HG03342 (cell line): ENCODE data around the gene ADCY10.

Experiments
- ATAC-seq: cut with Tn5 transposase; IDR thresholded peaks from one replicate; pipeline ENCODE4 v1.9.1; 2021; ENCODE audit warnings: mild to moderate bottlenecking, moderate library complexity; ENCODE audit not compliant: unreplicated experiment

ADCY10 gene

DNA sequence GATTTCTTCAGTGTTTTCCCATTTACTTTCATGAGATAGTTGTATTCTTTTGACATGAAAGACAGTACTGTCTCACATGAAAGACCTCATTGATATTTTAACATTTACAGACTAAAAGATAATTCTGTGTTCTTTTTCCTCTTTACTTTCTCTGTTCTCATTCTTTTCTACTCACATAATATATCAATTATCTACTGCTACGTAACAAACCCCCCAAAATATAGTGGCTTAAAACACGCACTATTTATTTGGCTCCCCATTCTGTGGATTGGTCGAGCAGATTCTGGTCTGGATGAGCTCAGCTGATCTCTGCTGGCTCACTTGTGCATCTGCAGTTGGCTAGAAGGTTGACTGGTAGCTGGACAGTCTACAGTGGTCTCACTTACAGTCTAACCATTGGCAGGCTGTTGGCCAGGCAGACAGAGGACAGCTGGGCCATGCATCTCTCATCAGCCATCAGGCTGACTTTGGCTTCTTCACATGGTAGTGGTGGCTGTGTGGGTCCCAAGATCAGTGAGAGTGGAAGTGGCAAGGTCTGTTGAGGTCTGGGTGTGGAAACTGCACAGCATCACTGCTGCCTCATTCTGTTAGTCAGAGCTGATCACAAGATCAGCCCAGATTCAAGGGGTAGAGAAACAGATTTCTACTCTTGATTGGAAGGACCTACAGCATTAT is 128.9 kb downstream of the ADCY10 start:
- ATAC-seq: no peak

DNA sequence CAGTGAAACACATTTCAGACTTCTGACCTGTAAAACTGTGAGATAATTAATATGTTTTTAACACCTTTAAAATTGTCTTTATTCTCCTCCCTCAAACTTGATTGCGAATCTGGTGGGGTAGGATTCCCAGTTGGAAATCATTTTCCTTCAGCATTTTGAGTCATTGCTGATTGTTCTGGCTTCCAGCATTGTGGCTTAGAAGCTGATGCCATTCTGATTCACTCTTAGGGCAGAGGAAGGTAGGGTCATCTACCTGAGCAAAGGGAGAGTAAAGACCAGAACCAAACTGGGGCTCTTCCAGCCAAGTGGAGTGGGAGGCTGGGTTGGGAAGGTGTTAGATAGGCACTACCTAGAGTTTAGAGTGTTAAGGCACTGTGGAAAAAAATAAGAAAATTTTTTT is 131.0 kb downstream of the ADCY10 start:
- no peak for ATAC-seq

GRCh38 chr1:167781558-167781957 is 132.4 kb downstream of the ADCY10 start:
- ATAC-seq: no peak

DNA sequence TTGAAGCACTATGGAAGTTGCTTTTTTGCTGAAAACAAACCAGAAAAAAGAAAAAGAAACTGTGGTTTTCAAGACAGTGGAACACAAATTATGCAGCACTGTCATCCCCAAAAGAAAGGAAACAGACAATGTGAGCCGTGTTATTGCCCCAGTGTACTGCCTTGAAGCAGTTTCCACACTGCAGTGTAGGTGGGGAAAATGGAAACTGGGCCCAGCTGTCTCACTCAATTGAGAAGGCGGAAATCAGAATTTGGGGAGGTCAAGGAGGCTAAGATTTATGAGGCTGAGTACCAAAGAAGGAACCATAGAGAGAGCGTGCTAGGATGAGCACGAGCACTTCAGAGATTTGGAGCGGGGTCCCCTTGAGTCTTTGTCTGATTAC is 136.7 kb downstream of the ADCY10 start:
- no peak for ATAC-seq

GRCh38 chr1:167776616-167777268 is 137.2 kb downstream of the ADCY10 start:
- no peak for ATAC-seq

GRCh38 chr1:167776151-167776550 is 137.8 kb downstream of the ADCY10 start:
- ATAC-seq: no peak

GRCh38 chr1:167775178-167775577 is 138.8 kb downstream of the ADCY10 start:
- no peak for ATAC-seq

- no peak for ATAC-seq
These were observed 139.2 kb downstream of the ADCY10 start for GRCh38 chr1:167774710-167775109.

GRCh38 chr1:167773516-167773915 is 140.4 kb downstream of the ADCY10 start:
- no peak for ATAC-seq

DNA sequence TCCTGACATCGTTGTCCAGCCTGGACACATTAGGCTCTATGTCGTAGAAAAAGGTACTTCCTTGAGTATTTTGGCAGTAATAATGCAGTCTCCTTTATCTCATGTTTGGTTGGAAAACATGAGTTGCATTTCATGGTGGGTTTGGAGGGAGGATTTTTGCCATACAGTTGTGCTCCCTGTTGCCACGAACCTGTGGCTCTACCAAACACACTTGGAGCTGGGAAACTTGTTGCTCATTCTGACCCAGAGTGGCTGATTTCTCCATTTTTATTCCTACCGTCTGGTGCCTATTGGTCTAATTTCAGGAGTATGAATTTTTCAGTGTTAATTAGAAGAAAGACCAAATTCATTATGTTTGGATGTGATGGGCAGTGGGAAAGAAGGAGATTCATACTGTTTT is 141.5 kb downstream of the ADCY10 start:
- ATAC-seq: no peak

GRCh38 chr1:167770127-167770526 is 143.8 kb downstream of the ADCY10 start:
- no peak for ATAC-seq

- ATAC-seq: no peak
These were observed 146.2 kb downstream of the ADCY10 start for GRCh38 chr1:167767761-167768160.

DNA sequence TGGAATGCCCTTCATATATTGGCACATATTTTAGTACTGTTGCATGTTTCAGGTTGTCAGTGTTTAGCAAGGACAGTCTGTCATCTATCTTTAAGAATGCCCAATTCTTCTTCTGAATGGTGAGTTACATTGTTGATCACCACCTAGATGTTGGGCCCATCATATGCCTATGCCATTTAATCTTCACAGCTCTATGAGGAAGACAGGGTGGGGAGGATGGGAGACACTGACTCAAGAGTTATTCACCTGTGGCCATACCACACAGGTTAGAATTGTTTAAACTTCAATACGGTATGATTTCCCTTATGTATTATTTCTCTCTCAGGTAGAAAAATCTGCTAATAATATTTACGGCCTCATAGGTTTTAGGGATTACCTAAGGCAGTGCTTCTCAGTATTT is 147.4 kb downstream of the ADCY10 start:
- ATAC-seq: no peak

GRCh38 chr1:167765496-167765895 is 148.4 kb downstream of the ADCY10 start:
- ATAC-seq: no peak

DNA sequence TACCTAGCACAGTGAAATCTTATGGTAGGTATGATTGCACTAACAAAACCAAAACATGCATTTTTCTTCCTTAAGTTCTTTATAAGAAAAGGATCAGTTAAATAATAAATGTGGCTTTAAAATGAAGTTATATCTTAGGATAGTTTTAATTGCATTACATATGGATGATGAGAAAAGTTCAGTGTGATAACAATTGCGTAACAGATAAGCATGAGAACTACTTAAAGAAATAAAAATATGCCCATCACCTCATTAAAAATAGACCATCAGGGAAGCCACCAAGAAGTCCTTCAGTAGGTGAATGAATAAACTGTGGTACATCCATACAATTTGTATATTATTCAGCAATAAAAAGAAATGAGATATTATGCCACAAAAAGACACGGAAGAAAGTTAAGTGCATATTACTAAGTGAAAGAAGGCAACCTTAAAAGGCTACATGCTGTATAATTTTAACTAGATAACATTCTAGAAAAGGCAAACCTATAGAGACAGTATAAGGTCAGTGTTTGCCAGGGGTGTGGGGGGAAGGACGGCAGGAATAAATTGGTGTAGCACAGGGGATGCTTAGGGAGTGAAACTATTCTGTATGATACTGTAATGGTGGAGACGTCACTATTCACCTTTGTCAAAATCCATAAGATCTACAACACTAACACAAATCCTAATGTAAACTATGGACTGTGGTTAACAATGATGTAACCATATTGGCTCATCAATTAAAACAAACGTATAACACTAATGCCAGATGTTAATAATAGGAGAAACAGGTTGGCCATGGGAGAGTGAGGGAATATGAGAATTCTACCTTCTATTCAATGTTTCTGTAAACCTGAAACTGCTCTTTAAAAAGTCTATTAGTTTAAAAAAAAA is 149.2 kb downstream of the ADCY10 start:
- ATAC-seq: no peak

GRCh38 chr1:167763525-167764220 is 150.3 kb downstream of the ADCY10 start:
- no peak for ATAC-seq

- no peak for ATAC-seq
These were observed 151.7 kb downstream of the ADCY10 start for GRCh38 chr1:167762061-167762746.

- ATAC-seq: no peak
These were observed 152.5 kb downstream of the ADCY10 start for GRCh38 chr1:167761400-167761799.
